ENCODE measurements around the gene R3HCC1L.

R3HCC1L gene

DNA sequence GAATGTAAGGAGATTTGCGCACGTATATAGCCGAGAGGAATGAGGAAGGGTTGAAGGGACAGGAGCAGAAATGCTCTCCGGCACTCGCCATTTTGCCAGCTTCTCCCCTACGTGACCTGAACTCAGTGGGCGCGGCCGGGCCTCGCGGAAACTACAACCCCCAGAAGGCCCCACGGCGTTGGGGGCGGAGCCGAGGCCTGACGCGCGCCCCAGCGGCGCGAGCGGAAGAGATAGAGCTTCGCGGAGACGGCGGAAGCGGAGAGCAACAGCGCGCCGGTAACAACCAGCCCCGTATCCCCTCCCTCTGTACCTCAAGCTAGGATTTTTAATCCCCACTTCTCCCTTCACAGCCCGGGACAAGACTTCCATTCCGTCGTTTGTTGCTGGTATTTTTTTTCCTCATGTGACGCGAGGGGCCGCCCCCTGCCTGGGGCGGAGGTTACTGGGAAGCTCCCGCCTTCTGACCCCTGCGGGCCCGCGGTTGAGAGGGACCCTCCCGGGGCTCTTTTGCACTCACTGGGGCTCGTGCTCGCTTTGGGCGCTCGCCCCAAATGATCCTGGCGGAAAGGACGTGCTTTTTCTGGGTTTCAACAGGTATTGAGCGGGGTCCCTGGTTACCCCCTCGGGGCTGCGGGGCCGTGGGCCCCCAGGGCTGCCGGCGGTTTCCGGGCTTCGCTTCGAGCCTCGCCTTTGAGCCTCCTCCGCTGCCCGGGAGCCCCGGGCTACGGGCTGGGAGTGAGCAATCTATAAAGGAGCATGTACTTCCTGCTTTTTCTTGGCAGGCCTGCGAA is at the start of gene R3HCC1L:
R3HCC1L (plus strand) TSS at position 227 of the 791 bp plus-strand sequence. CDS start 73,458 bp downstream, outside the sequence.
- peak; percentile 42 to 92 (median 77) for DNase-seq

DNA sequence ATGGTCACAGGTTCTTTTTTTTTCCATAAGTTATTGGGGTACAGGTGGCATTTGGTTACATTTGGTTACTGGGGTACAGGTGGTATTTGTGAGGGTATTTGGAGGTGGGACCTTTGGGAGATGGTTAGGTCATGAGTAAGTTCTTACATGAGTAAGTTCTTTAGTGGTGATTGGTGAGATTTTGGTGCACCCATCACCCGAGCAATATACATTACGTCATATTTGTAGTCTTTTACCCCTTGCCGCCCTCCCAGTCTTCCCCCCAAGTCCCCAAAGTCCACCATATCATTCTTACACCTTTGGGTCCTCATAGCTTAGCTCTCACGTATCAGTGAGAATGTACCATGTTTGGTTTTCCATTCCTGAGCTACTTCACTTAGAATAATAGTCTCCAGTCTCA is 49.2 kb upstream of the R3HCC1L start:
- DNase-seq = no peak

DNA sequence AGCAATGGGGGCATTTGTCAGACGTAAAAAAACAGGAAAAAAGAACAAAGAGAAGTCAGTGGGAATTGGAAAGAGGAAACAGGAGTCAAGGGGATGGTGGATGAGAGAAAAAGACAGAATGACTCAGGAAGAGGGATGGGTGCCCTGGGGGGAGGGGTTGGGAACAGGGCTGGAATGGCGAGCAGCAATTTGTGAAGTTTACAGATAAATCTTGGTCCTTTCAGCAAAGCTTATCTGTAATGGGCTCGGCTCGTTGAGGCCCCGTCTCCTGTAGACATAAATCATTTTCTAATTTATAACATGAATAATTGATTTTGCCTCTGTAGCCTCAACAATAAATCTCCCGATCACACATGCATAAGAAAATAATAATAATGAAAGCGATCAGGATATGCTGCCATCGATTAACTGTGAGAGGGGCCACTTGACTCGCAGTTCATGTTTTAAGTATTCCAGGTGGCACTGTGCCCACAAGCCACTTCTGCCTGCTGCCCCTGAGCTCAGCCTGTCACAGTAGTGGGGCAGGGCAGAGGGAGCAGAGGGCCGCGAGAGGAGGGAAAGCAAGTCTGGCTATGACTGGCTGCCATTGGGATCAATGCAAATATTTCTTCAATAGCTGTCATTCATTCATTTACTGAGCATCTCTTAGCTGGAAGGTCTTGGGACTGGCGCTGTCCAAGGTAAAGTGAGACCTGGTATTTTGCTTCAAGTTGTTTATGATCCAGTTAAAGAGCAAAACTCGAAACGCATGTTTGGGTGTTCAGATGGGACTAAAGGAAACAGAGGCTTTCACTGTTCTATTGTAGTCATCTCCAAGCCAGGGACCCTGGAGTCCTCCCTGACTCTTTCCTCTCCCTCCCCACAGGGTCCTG is 47.4 kb upstream of the R3HCC1L start:
- no peak for DNase-seq

DNA sequence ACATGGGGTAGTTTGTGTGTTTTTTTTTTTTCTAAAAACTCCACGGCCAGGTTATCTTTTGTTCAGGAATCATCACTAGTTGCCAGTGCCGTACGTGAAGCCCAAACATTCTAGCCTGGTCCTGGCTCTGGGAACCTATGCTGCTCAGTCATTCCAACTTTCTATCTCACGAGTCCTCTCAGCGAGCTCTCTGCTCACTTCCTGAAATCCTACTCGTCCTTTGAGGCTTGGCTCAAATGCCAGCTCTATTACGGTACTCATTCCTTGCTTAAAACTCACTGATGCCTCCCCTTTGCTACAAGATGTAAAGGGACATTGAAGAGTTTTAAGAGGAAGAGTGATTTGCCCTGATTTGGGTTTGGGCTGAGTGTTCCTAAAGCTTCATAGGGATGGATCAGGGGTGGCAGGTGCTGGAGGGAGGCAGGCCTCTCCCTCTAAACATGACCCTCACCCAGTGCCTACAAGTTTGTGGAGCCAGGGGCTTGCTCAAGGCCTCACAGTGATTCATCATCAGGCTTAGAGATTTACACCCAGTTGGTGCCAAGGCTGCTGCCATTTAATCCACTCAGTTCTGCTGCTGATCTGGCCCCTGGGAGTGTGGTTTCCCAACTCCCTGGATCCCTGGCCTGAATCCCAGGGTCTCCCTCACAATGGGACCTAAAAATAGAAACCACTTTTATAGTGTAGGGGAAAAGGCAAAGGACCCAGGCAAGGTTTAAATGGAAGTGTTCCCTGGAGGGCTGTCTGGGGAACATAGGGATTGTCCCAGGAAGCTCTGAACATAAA is 46.1 kb upstream of the R3HCC1L start:
- DNase-seq = peak in 19 of 58 donors; percentile 0 to 52 (median 11)

DNA sequence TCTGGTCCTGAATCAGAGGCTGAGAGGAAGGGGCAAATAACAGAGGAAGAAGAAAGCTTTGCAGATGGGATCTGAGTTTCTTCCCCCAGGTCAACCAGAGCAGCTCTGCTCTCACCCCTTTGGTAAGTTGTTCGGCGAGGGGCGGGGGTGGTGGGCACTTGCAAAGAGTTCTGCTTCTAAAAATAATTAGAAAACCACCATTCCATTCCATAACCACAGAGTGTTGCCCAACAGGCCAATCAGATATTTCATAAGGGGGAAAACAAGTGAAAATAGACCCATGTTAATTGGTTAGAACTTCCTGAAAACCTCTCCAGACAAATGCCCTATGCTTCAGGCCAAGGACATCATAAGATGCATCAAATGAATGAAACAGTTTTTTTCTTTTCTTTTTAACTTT is 43.6 kb upstream of the R3HCC1L start:
- DNase-seq = no peak

DNA sequence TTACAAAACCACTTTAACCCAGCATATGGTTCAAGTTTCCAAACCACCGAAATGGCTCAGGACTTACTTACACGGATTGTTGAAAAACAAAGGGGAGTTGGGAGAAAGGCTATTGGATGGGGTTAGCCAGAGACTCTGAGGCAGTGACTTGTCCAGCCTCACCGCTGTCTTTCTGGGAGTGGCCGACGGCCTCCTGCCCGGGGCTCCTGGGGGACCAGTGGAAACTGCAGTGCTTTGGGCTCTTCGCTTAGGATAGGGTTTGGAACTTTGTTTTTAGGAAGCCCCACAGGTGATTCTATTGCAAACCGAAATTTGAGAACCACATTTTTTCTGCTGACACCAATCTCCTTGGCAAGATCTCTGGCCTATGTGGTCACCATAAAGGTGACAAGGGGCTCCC is 38.1 kb upstream of the R3HCC1L start:
- DNase-seq = no peak

DNA sequence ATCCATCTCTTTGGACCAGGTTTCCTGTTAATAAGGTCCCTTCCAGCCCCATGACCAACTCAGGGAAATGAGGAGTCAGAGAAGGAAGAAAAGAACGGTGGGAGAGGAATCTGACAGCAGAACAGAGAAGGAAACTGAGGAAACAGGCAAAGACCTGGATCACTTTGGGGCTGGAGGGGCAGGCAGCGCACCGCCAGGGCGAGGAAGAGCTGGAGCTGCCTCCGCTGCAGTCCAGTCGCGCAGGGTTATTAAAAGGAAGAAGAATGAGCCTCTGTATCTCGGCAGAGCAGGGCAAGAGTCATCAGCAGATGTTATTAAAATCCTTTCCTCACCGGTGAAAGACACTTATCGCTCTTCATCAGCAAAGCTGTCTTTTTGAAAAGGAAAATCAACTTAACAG is 37.7 kb upstream of the R3HCC1L start:
- no peak for DNase-seq

DNA sequence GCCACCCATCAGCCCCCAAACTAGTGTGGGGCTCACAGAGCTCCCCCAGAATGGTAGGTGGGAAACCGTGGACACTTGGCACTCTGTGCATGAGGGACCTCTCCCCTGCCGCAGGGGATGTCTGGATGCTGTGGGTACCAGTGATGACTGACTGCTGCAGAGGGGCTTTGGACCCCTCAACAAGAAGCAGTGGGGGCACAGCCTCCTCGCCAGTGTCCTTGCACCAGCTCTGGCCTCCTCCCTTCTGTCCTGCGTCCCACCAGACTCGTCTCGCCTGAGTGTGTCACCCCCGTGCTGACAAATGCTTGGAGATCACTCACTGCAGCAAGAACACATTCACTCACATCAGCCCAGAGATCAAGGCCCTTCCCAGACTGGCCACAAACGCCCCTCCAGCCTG is 37.3 kb upstream of the R3HCC1L start:
- no peak for DNase-seq

DNA sequence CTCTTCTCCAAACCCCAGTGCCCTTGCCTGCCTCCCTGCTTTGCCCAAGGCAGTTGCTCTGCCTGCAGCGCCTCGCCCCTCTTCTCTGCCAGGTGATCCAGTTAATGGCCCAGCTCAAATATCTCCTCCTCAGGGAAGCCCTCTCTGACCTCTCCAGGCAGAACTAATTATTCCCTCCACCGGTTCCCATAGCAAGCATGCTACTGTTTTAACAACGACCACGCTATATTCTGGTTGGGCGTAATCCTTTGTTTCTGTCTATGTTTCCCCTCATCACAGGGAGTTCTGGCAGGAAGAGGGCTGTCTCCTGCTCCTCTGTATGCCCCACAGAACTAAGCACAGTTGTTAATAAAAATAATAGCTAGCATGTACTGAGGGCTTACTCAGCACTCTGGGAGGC is 36.8 kb upstream of the R3HCC1L start:
- no peak for DNase-seq

DNA sequence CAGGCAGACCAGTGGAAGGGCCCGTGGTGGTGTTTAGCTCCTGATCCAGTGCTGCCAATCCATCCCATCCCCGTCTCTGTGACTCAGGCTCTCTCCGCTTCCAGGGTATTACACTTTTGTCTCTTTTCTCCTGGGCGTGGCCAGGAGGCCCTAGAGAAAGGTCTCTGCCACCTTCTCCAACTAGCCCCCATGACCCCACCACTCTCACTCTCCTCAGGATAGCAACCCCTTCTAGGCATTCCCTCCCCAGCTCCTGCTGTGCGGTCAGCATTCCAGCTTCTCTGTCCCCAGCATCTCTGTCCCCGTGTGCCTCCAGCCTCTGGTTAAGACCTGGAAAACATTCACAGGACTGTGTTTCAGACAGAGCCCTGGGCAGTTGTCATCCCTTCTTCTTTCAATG is 36.2 kb upstream of the R3HCC1L start:
- no peak for DNase-seq

DNA sequence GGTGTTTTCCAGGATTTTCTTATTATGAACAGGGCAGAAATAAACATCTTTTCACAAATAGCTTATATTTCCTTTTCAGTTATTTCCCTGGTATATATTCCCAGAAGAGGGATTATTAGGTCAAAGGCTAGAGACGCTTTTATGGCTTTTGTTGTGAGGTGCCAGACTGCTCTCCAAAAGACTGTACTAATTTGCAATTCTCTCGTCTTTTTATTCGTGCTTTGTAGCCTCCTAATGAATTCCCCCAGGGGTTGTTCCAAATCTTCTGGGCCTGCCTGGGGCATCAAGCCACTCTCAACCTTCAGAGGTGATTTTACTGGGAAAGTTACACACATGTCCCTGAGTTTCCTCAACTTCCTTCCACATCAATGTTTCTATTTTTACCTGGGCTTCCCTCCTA is 34.0 kb upstream of the R3HCC1L start:
- DNase-seq = no peak

DNA sequence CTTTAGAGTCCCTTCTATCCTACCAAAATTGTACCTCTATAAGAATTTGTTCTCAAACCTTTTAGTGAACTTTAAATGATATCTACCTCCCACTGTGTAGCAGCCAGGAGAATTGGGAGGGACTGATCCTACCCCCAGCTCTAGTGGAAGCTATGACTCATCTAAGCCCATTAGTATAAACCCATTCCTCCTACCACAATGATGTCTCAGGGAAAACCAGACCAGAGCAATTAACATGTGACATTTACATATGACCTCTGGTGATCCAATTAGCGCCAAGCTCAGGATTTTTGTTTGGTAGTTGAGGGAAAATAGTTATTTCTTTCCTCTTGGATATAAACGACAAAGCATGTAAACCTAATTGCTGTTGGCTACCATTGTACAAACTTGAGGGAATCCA is 33.1 kb upstream of the R3HCC1L start:
- DNase-seq = no peak

DNA sequence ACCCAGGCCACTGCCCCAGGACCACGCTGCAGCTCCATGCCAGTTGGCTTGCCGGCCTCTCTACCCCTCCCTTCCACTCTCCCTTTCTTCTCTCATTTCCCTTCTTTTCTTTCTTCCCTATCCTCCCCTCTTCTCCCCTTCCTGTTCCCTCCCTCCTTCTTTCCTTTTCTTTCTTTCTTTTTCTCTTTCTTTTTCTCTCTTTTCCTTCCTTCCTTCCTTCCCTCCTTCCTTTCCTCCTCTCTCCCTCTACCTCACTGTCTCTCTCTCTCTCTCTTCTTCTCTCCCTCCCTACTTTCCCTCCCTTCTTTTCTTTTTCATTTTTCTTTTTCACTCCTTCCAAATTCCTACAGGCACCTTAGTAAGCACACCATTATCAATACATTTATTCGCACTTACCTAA is 30.3 kb upstream of the R3HCC1L start:
- DNase-seq = no peak

DNA sequence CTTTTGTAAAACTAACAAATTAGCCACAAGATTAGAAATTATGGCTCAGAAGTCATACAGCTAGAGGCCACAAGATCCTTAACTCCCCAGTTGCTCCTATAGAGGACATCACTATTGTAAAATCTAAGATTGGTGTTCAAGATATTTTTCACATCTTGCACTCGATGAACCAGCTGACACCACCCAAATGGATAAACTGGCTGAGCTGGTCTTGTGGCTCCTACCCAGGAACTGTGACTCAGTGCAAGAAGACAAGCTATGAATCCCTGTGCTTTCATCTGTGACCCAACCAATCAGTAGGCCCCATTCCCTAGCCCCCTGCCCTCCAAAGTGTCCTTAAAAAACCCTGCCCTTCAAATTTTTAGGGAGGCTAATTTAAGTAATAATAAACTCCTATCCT is 27.9 kb upstream of the R3HCC1L start:
- DNase-seq = no peak

DNA sequence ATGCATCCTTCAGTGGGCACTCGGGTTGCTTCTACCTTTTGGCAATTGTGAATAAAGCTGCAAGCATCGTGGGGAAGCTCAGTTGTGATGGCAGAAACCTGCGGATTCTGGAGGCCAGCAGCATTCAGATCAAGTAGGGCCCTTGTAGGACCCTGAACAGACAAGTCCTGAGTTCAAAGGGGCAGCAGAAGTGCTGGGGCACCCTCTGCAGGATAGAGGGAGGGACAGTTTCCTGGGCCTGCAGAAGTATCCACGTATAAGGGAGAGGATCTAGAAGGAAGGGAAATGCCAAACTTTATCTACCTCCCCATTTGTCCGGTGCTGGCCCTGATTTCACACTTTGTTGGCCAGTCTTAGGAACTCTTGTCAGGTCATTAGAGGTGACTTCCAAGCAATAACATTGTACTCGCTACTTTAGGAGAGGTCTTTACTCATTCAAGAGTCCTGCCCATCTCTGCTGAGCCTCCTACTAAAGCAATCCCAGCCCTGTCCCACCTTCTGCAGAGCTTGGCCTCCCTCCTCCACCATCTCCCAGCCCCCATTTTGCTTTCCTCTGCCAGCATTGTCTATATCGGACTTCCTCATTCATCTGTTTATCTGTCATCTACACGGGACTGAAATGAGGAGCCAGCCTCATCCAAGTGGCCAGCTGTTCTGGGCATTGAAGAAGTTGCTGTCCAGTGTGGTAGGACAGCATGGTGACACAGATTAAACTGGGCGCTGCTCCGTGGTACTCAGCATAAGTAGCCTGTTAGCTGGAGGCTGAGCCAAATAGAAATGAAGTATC is 26.6 kb upstream of the R3HCC1L start:
- no peak for DNase-seq

DNA sequence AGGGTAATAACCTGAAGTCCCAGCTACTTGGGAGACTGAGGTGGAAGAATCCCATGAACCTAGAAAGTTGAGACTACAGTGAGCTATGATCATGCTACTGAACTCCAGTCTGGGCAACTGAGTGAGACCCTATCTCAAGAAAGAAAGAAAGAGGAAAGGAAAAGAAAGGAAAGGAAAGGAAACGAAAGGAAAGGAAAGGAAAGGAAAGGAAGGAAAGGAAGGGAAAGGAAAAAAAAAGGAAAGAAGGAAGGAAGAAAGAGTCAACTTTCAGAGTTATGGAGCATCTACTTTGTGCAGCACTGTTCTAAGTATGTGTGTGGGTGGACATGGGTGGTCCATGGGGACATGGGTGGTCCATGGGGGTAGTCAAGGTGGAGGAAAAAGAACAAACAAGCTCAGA is 24.1 kb upstream of the R3HCC1L start:
- no peak for DNase-seq

DNA sequence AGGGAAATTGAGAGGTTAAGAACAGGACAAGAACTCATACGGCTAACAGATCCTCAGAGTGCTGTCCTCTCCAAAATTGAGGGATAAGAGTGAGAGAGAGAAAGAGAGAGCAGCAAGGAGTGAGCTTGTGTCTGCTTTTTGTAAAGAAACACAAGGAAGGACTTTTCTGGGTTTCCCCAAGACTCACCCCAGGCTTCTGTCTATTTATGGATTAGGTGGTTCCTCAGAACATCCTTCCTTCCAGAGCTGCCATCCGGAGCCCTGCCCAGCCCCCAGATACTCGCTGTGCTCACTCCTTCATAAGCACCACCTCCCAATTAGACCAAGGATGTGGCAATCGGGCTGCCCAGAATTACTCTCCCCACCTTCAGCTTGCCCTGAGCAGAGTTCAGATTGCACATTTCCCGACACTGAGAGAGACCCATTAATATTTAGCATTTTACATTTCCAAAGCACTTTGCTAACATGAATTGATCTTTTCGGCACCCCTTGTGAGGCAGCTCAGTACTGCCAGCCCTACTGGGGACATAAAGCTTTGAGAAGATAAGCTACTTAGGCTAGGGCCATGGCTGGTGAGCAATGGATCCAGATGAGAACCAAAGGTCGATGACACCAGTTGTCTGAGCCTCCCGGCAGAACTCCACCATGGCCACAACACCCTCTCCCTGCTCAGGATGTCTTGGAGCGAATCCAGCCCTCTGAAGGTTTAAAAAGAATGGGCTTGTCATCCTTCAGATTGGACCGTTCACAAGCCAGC is 19.2 kb upstream of the R3HCC1L start:
- DNase-seq = no peak

DNA sequence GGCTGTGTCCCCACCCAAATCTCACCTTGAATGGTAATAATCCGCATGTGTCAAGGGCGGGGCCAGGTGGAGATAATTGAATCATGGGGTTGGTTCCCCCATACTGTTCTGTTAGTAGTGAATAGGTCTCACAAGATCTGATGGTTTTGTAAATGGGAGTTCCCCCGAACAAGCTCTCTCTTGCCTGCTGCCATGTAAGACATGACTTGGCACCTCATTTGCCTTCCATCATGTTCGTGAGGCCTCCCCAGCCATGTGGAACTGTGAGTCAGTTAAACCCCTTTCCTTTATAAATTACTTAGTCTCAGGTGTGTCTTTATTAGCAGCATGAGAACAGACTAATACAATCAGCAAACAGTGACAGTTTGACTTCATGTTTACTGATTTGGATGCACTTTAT is 14.6 kb upstream of the R3HCC1L start:
- DNase-seq = no peak

DNA sequence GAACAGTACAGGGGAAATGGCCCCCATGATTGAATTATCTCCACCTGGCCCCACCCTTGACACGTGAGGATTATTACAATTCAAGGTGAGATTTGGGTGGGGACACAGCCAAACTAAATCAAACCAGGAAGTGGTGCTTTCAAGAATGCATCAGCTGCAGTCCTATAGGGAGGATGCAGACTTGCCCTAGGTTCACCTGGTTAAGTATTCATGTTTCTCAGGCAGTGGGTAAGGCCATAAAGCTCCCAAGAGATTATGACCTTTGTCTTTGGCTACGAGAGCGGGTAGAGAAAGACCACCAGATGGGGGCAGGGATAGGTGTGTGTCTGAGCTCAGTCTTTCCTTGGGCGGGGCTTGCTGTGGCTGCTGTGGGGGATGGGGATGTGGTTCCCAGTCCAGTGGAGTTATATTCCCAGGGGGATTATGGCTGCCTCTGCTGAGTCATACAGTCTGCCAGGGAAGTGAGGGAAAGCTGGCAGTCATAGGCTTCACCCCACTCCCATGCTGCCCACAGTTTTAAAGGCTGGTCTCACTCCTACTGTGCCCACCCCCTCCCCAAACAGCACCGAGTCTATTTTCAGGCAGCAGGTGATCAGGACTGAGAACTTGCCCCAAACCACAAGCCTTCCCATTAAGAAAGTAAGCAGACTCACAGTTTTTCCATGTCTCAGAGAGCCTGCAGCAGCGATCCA is 8.4 kb upstream of the R3HCC1L start:
- no peak for DNase-seq

DNA sequence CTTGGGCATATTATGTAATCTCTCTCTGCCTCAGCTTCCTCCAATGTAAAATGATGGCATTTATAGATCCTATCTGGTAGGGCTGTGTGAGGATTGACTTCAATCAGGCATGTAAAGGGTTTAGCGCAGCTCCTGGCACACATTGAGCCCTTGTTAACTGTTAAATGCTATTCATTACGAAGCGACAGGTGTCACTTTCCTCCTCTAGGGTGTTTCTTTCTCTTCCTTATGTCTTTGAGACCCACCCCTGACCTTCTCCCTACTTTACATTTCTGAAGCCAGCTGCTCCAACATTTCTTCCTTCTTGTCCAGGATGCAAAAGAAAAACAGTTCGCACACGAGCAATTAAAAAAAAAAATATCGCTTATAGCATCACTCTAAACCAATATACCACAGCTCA is 5.7 kb upstream of the R3HCC1L start:
- DNase-seq = no peak
